Measurements from ENCODE around the gene NTF3.
"Not testable (repeated sequence)": the region's sequence is repeated elsewhere in the genome, so short reads cannot be mapped to it uniquely, and the experiment has no call there.

Gene NTF3

DNA sequence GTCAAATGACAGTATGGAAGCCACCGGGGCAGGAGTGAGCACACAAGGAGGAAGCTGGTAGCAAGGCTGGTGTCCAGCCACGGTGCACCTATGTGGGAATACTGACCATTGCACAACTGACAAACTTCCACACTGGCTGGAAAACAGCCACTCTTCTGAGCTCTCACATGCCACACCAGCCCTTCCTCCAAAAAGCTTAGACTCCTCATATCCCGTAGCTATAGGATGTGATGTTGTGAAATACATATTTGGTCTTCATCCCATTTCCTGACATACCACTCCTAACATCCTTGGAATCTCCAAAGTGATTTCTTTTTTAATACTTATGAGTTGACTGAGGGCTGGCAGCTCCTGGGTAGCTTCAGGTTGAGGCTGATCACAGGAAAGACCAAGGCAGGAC is 103.6 kb downstream of the NTF3 start:
- Histone ChIP-seq H3K79me2 (ENCODE audit: control insufficient read depth, low read length) (no peaks in the 10 kb centered on the region), H3K9me2 (replicated peaks; ENCODE audit: control insufficient read depth, low read length) (no peaks in the 10 kb centered on the region), H3K4me3 (ENCODE audit: low read length) (no peak overlapping the region), H3K27ac (ENCODE audit: low read depth, low read length) (no peak overlapping the region), H3K4me1 (ENCODE audit: control insufficient read depth, low read length) (no peaks in the 10 kb centered on the region), H3F3A (ENCODE audit: control insufficient read depth, insufficient read depth) (no peaks in the 10 kb centered on the region), H3K36me3 (ENCODE audit: control insufficient read depth, low read length) (no peaks in the 10 kb centered on the region), H3K4me2 (ENCODE audit: low read length) (no peak overlapping the region), H3K27me3 (ENCODE audit: control insufficient read depth, low read length) (peaks cover 27% of the 10 kb centered on the region), H4K20me1 (ENCODE audit: control insufficient read depth, insufficient read depth, low read depth, low read length) (no peaks in the 10 kb centered on the region), H3K9me3 (ENCODE audit: control insufficient read depth, insufficient read depth, low read length) (no peaks in the 10 kb centered on the region)
- TF ChIP-seq EZH2phosphoT487 (IDR thresholded peaks at IDR 0.05; ENCODE audit: borderline replicate concordance, low read length) = no peak
- no peak for TF ChIP-seq CTCF (IDR thresholded peaks at IDR 0.05; ENCODE audit: low read depth, low read length, poor library complexity, severe bottlenecking)

DNA sequence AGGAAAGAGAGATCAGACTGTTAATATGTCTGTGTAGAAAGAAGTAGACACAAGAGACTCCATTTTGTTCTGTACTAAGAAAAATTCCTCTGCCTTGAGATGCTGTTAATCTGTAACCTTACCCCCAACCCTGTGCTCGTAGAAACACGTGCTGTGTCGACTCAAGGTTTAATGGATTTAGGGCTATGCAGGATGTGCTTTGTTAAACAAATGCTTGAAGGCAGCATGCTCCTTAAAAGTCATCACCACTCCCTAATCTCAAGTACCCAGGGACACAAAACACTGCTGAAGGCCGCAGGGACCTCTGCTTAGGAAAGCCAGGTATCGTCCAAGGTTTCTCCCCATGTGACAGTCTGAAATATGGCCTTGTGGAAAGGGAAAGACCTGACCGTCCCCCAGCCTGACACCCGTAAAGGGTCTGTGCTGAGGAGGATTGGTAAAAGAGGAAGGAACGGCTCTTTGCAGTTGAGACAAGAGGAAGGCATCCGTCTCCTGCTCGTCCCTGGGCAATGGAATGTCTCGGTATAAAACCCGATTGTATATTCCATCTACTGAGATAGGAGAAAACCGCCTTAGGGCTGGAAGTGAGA is 105.2 kb downstream of the NTF3 start:
- not testable (repeated sequence) for H3K9me2 ChIP-seq (replicated peaks; ENCODE audit: control insufficient read depth, low read length); H3K27ac ChIP-seq (ENCODE audit: low read depth, low read length); H3K4me3 ChIP-seq (ENCODE audit: low read length); H3K4me2 ChIP-seq (ENCODE audit: low read length); H3K36me3 ChIP-seq (ENCODE audit: control insufficient read depth, low read length); H4K20me1 ChIP-seq (ENCODE audit: control insufficient read depth, insufficient read depth, low read depth, low read length); H3F3A ChIP-seq (ENCODE audit: control insufficient read depth, insufficient read depth); H3K9me3 ChIP-seq (ENCODE audit: control insufficient read depth, insufficient read depth, low read length); H3K79me2 ChIP-seq (ENCODE audit: control insufficient read depth, low read length); H3K4me1 ChIP-seq (ENCODE audit: control insufficient read depth, low read length)
- H3K27me3 ChIP-seq (ENCODE audit: control insufficient read depth, low read length) = peaks cover 26% of the 10 kb centered on the region

DNA sequence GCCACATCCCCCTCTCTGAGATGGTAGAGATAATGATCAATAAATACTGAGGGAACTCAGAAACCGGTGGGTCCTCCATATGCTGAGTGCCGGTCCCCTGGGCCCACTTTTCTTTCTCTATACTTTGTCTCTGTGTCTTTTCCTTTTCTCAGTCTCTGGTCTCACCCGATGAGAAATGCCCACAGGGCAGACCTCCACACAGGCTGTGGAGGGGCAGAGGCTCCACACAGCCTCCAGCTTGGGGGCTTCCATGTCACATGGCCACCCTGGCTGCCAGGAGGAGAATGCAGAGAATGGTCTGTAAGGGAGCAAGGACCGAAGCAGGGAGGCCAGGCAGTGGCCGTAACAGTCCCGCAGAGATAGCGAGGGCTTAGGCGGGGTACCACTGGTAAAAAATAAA is 105.9 kb downstream of the NTF3 start:
- Histone ChIP-seq H3F3A (ENCODE audit: control insufficient read depth, insufficient read depth) (no peaks in the 10 kb centered on the region), H3K36me3 (ENCODE audit: control insufficient read depth, low read length) (no peaks in the 10 kb centered on the region), H3K9me2 (replicated peaks; ENCODE audit: control insufficient read depth, low read length) (no peaks in the 10 kb centered on the region), H4K20me1 (ENCODE audit: control insufficient read depth, insufficient read depth, low read depth, low read length) (no peaks in the 10 kb centered on the region), H3K4me1 (ENCODE audit: control insufficient read depth, low read length) (no peaks in the 10 kb centered on the region), H3K4me3 (ENCODE audit: low read length) (no peak overlapping the region), H3K9me3 (ENCODE audit: control insufficient read depth, insufficient read depth, low read length) (no peaks in the 10 kb centered on the region; the same call in 1 of the 2 replicates), H3K27me3 (ENCODE audit: control insufficient read depth, low read length) (peaks cover 22% of the 10 kb centered on the region), H3K79me2 (ENCODE audit: control insufficient read depth, low read length) (no peaks in the 10 kb centered on the region), H3K4me2 (ENCODE audit: low read length) (no peak overlapping the region), H3K27ac (ENCODE audit: low read depth, low read length) (no peak overlapping the region)
- no peak for TF ChIP-seq CTCF (IDR thresholded peaks at IDR 0.05; ENCODE audit: low read depth, low read length, poor library complexity, severe bottlenecking)
- no peak for TF ChIP-seq EZH2phosphoT487 (IDR thresholded peaks at IDR 0.05; ENCODE audit: borderline replicate concordance, low read length)
